Right renal pelvis (tissue), 4 donors: ENCODE measurements around the gene IER3IP1. TPM values are rescaled to one million over a fixed set of nuclear protein-coding genes. Genes with fewer than 3 reads are reported as not detected.

Source experiments
- polyA plus RNA-seq, 4 donors: library from polyadenylated mRNA; unstranded; fragments of 120-200 nt; gene quantifications; one replicate each; pipeline ENCODE4 v1.2.1, GENCODE V29; 2013; ENCODE audit not compliant: insufficient read length in 4 of 4

The IER3IP1 gene
- polyA plus RNA-seq, 4 donors: 39.7 to 49.7 (median 44.7) TPM

Other genes with a start within 250 kb of the IER3IP1 start
- under 1 TPM in 1 of 4 donors, not detected in 3; 0.03 TPM for gene ELOA2, start 140.7 kb downstream of the IER3IP1 start, polyA plus RNA-seq
- 10 to 100 TPM; 51.4 to 67.7 (median 62.5) TPM for gene HDHD2, start 25.9 kb downstream of the IER3IP1 start, polyA plus RNA-seq
- gene SKOR2, start 75.3 kb upstream of the IER3IP1 start, polyA plus RNA-seq: not detected